ENCODE measurements around the gene ZNF805. TPM values are rescaled to one million over a fixed set of nuclear protein-coding genes. Genes with fewer than 3 reads are reported as not detected.
A peak's percentile ranks its signal among the peaks of the same experiment; 100 is the strongest.
"Not testable (repeated sequence)": the region's sequence is repeated elsewhere in the genome, so short reads cannot be mapped to it uniquely, and the experiment has no call there.

Gene ZNF805
- total RNA-seq, result 10 to 100 TPM in 1 of 2 donors, 1 to 10 TPM in 1; 9.2 to 13.9 TPM
- long read RNA-seq, partial matches to known transcripts, result 0 of 5 reads
- long read RNA-seq, other reads (novel, unspliced or antisense), result 1 of 5 reads

- peak; percentile 99 to 100 for ATAC-seq
- intact Hi-C loops (cut with DNase I), result loop anchor here in 1 of 2 donors (5.0 kb wide), 1 partner anchor 42 kb away; the partner anchor contains the start of gene ZNF460
- DNase-seq, result peak; percentile 98
Observed at GRCh38 chr19:57240311-57241090, at the start of gene ZNF805. Gene ZNF805, plus strand, starts transcription at chr19:57240632. Its CDS starts 260 bp downstream, at chr19:57240892.

GRCh38 chr19:57191141-57192076, 49.0 kb upstream of the ZNF805 start, which contains the start of gene ZNF264:
Gene ZNF264, plus strand, starts transcription at chr19:57191500. Its CDS starts 414 bp downstream, at chr19:57191914.
- ATAC-seq (peak; percentile 99), DNase-seq (peak; percentile 96)
- intact Hi-C loops (cut with DNase I), result no loop called here

GRCh38 chr19:57192077-57192420, 48.4 kb upstream of the ZNF805 start:
- DNase-seq (no peak), ATAC-seq (peak; percentile 6 to 16)
- intact Hi-C loops (cut with DNase I), result no loop called here

GRCh38 chr19:57192993-57193392, 47.4 kb upstream of the ZNF805 start:
- no peak for ATAC-seq
- DNase-seq, result no peak
- intact Hi-C loops (cut with DNase I), result no loop called here

- DNase-seq; intact Hi-C loops (cut with DNase I); ATAC-seq: not testable (repeated sequence)
Observed at GRCh38 chr19:57197874-57198273, 42.6 kb upstream of the ZNF805 start.

- ATAC-seq (no peak), DNase-seq (no peak)
- intact Hi-C loops (cut with DNase I), result no loop called here
Observed at GRCh38 chr19:57202160-57202559, 38.3 kb upstream of the ZNF805 start.

GRCh38 chr19:57210381-57210780, 30.1 kb upstream of the ZNF805 start:
- DNase-seq, result no peak
- no peak for ATAC-seq
- intact Hi-C loops (cut with DNase I), result no loop called here

- intact Hi-C loops (cut with DNase I), result no loop called here
- no peak for DNase-seq
- peak in 1 of 2 donors; percentile 25 for ATAC-seq
Observed at GRCh38 chr19:57212109-57212508, 28.3 kb upstream of the ZNF805 start.

- intact Hi-C loops (cut with DNase I), result no loop called here
- no peak for ATAC-seq
- DNase-seq, result no peak
Observed at GRCh38 chr19:57227502-57227901, 12.9 kb upstream of the ZNF805 start.

GRCh38 chr19:57231686-57232085, 8.7 kb upstream of the ZNF805 start:
- ATAC-seq, result no peak
- no peak for DNase-seq
- intact Hi-C loops (cut with DNase I), result no loop called here

GRCh38 chr19:57233207-57233606, 7.2 kb upstream of the ZNF805 start:
- intact Hi-C loops (cut with DNase I), result no loop called here
- ATAC-seq, result no peak
- DNase-seq, result no peak

GRCh38 chr19:57239982-57240310, 486 bp upstream of the ZNF805 start:
- DNase-seq, result no peak
- intact Hi-C loops (cut with DNase I), result loop anchor here in 1 of 2 donors (5.0 kb wide), 1 partner anchor 42 kb away; the partner anchor contains the start of gene ZNF460
- peak in 1 of 2 donors; percentile 14 for ATAC-seq

- DNase-seq, result no peak
- intact Hi-C loops (cut with DNase I), result loop anchor here in 1 of 2 donors (5.0 kb wide), 1 partner anchor 41 kb away; the partner anchor contains the start of gene ZNF460
- ATAC-seq, result peak in 1 of 2 donors; percentile 8
Observed at GRCh38 chr19:57241176-57241575, 744 bp downstream of the ZNF805 start.

GRCh38 chr19:57242821-57243220, 2.4 kb downstream of the ZNF805 start:
- no peak for DNase-seq
- ATAC-seq, result no peak
- intact Hi-C loops (cut with DNase I), result loop anchor here in 1 of 2 donors (5.0 kb wide), 1 partner anchor 39 kb away; the partner anchor contains the start of gene ZNF460

GRCh38 chr19:57244513-57244912, 4.1 kb downstream of the ZNF805 start:
- intact Hi-C loops (cut with DNase I), result loop anchor here in 1 of 2 donors (5.0 kb wide), 1 partner anchor 38 kb away; the partner anchor contains the start of gene ZNF460
- ATAC-seq, result no peak
- DNase-seq, result no peak

- DNase-seq (no peak), ATAC-seq (no peak)
- intact Hi-C loops (cut with DNase I), result no loop called here
Observed at GRCh38 chr19:57245066-57245465, 4.6 kb downstream of the ZNF805 start.

- ATAC-seq (no peak), DNase-seq (no peak)
- intact Hi-C loops (cut with DNase I), result no loop called here
Observed at GRCh38 chr19:57245959-57246358, 5.5 kb downstream of the ZNF805 start.

GRCh38 chr19:57248646-57249045, 8.2 kb downstream of the ZNF805 start:
- ATAC-seq, result no peak
- DNase-seq, result no peak
- intact Hi-C loops (cut with DNase I), result no loop called here

- ATAC-seq, result no peak
- DNase-seq, result no peak
- intact Hi-C loops (cut with DNase I), result no loop called here
Observed at GRCh38 chr19:57249329-57249728, 8.9 kb downstream of the ZNF805 start.

Measured in left cardiac atrium (tissue), 4 donors.